HepG2 (cell line): ENCODE measurements around the gene JMJD6. TPM values are rescaled to one million over a fixed set of nuclear protein-coding genes. Genes with fewer than 3 reads are reported as not detected.

ENCODE experiments used
- AHR ChIP-seq: IDR thresholded peaks from 2 replicates; pipeline ENCODE4 v1.6.1; 2018; ENCODE audit warnings: missing genetic modification reagents, missing compliant biosample characterization
- BRD4 ChIP-seq: sonication (generic); formaldehyde crosslinking; IDR thresholded peaks from 2 replicates; pipeline ENCODE4 v1.4.0; 2020; ENCODE audit warnings: missing genetic modification reagents
- FOXA1 ChIP-seq, 2 experiments: fragments of 450-650 bp in 1 of 2; sonication (generic) in 1 of 2; formaldehyde crosslinking in 1 of 2; IDR thresholded peaks; 2 replicates each; pipeline versions ENCODE4 v1.4.0 to v1.6.1; 2016 to 2020; ENCODE audit warnings: missing genetic modification reagents in 1 of 2
- HCFC1 ChIP-seq: fragments of 150-350 bp; IDR thresholded peaks from 2 replicates; pipeline ENCODE4 v1.6.1; 2014; ENCODE audit warnings: low read depth, low read length
- HHEX ChIP-seq: IDR thresholded peaks from 2 replicates; pipeline ENCODE4 v1.6.1; 2016; ENCODE audit warnings: control low read depth
- MBNL3 ChIP-seq: fragments of 250-450 bp; sonication (Bioruptor Pico); conservative IDR thresholded peaks from 2 replicates; pipeline ENCODE4 v1.8.0; 2022; ENCODE audit warnings: mild to moderate bottlenecking, inconsistent platforms
- MYC ChIP-seq: sonication (generic); formaldehyde crosslinking; IDR thresholded peaks from 2 replicates; pipeline ENCODE4 v1.9.0; 2021; ENCODE audit warnings: missing genetic modification reagents, borderline replicate concordance
- NFATC3 ChIP-seq: sonication (generic); formaldehyde crosslinking; IDR thresholded peaks from 2 replicates; pipeline ENCODE4 v1.5.1; 2020; ENCODE audit warnings: mild to moderate bottlenecking, missing genetic modification reagents
- PCBP1 ChIP-seq: fragments of 200-400 bp; formaldehyde crosslinking; IDR thresholded peaks from 2 replicates; pipeline ENCODE4 v1.6.1; 2017; ENCODE audit warnings: mild to moderate bottlenecking, low read depth, low read length, borderline replicate concordance
- RBFOX2 ChIP-seq: fragments of 200-400 bp; formaldehyde crosslinking; IDR thresholded peaks from 2 replicates; pipeline ENCODE4 v1.6.1; 2017; ENCODE audit warnings: low read depth, mild to moderate bottlenecking, low read length
- RCOR2 ChIP-seq: IDR thresholded peaks from 2 replicates; pipeline ENCODE4 v1.6.1; 2016; ENCODE audit warnings: missing biosample characterization, missing genetic modification reagents
- REXO4 ChIP-seq: sonication (generic); formaldehyde crosslinking; IDR thresholded peaks from 2 replicates; pipeline ENCODE4 v1.8.0; 2022; ENCODE audit warnings: missing genetic modification reagents, mild to moderate bottlenecking, borderline replicate concordance
- THYN1 ChIP-seq: sonication (generic); formaldehyde crosslinking; IDR thresholded peaks from 2 replicates; pipeline ENCODE4 v1.8.1; 2023; ENCODE audit warnings: low read depth, mild to moderate bottlenecking, moderate library complexity, missing genetic modification reagents, borderline replicate concordance
- ZMAT3 ChIP-seq: sonication (generic); formaldehyde crosslinking; conservative IDR thresholded peaks from 2 replicates; pipeline ENCODE4 v1.7.0; 2021; ENCODE audit warnings: missing genetic modification reagents
- ZNF468 ChIP-seq: sonication (generic); formaldehyde crosslinking; IDR thresholded peaks from 2 replicates; pipeline ENCODE4 v1.8.0; 2022; ENCODE audit warnings: mild to moderate bottlenecking, moderate library complexity, missing genetic modification reagents
- ZNF674 ChIP-seq: sonication (generic); formaldehyde crosslinking; IDR thresholded peaks from 2 replicates; pipeline ENCODE4 v1.5.0; 2020; ENCODE audit warnings: low read depth, mild to moderate bottlenecking, missing genetic modification reagents
- ZNF737 ChIP-seq: sonication (generic); formaldehyde crosslinking; IDR thresholded peaks from 2 replicates; pipeline ENCODE4 v1.5.0; 2020; ENCODE audit warnings: missing genetic modification reagents, mild to moderate bottlenecking, borderline replicate concordance
- polyA plus RNA-seq, 8 experiments: library from polyadenylated mRNA; depleted of rRNA in 3 of 8; stranded (reverse) in 7 of 8; unstranded in 1 of 8; fragments of >200 nt; fragmentation: Illumina TruSeq in 4 of 8; extraction: Trizol in 4 of 8; gene quantifications; 2 replicates each; pipeline versions ENCODE4 v1.2.1 to v1.2.3, GENCODE V29; 2011 to 2016; ENCODE audit warnings: low read depth in 4 of 8, missing spikeins in 1 of 8, mixed read lengths in 1 of 8; ENCODE audit not compliant: insufficient read depth in 1 of 8
- total RNA-seq, 5 experiments: library from RNA; depleted of rRNA; stranded (reverse); fragments of >200 nt; fragmentation: Illumina TruSeq; extraction: Trizol; gene quantifications; 2 replicates each; pipeline ENCODE4 v1.2.3, GENCODE V29; 2016; ENCODE audit warnings: low read depth in 1 of 5
- TF ChIP-seq, protein P1 (sequence below): sonication (generic); formaldehyde crosslinking; IDR thresholded peaks from 2 replicates; pipeline ENCODE4 v1.8.1; 2023; ENCODE audit warnings: mild to moderate bottlenecking, inconsistent platforms, moderate library complexity, missing genetic modification reagents, borderline replicate concordance
- TF ChIP-seq, protein P2 (sequence below): sonication (generic); formaldehyde crosslinking; conservative IDR thresholded peaks from 2 replicates; pipeline ENCODE4 v1.8.0; 2022; ENCODE audit warnings: low read depth, missing genetic modification reagents
- TF ChIP-seq, protein P3 (sequence below): sonication (generic); formaldehyde crosslinking; IDR thresholded peaks from 2 replicates; pipeline ENCODE4 v1.9.0; 2021; ENCODE audit warnings: missing genetic modification reagents, mild to moderate bottlenecking, borderline replicate concordance
- TF ChIP-seq, protein P4 (sequence below): sonication (generic); formaldehyde crosslinking; IDR thresholded peaks from 2 replicates; pipeline ENCODE4 v1.8.0; 2022; ENCODE audit warnings: mild to moderate bottlenecking, missing genetic modification reagents, borderline replicate concordance
- TF ChIP-seq, protein P5 (sequence below): sonication (generic); formaldehyde crosslinking; IDR thresholded peaks from 2 replicates; pipeline ENCODE4 v1.5.1; 2020; ENCODE audit warnings: mild to moderate bottlenecking, moderate library complexity, missing genetic modification reagents

Gene JMJD6
- total and polyA plus RNA-seq, 2 of the 13 experiments (the other 11 are each of a cell fraction or from before 2014, with no cell fraction given), result 33.6 to 41.0 TPM

DNA sequence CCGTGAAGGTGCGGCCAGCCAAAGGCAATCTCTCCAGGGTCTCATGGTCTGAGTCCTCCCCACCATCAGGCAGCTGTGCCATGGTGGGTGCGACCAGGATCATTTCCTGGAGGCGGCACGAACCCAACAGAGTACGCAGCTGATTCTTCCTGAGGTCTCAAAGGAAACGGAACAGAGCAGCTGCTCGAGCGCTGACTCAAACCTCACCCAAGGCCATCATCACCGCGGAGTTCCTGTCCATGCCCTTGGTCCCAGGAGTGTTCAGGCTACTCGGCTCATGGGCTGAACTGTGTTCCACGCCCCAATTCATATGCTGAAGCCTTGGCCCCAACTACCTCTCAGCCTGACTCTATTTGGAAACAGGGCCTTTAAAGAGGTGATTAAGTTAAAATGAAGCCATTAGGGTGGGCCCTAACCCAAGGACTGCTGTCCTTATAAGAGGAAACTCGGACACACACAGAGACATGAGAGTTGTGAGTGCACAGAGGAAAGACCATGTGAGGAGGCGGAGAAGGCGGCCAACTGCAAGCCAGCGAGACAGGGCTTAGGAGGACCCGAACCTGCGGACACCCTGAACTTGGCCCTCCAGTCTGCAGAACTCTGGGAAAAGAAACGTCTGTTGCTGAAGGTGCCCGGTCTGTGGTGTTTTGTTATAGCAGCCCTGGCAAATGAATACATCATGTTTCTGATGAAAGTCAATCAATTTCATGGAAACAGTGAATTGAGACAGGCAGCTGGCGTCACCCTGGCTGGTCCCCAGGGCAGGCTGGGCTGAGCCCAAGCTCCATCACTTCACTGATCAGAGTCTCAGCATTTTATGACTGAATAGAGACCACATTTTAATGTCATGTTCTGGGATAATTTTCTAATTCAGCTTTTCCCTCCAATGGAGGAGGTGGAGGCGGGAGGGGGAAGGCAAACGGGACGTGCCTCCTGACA lies 29.4 kb downstream of the JMJD6 start (continued):
- TF ChIP-seq, protein P1, sequence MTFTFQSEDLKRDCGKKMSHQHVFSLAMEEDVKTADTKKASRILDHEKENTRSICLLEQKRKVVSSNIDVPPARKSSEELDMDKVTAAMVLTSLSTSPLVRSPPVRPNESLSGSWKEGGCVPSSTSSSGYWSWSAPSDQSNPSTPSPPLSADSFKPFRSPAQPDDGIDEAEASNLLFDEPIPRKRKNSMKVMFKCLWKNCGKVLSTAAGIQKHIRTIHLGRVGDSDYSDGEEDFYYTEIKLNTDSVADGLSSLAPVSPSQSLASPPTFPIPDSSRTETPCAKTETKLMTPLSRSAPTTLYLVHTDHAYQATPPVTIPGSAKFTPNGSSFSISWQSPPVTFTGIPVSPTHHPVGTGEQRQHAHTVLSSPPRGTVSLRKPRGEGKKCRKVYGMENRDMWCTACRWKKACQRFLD (CRISPR knock-in tag), result no peak
- no peak for TF ChIP-seq MBNL3
- no peak for TF ChIP-seq HCFC1
- no peak for TF ChIP-seq BRD4
- TF ChIP-seq, protein P2, sequence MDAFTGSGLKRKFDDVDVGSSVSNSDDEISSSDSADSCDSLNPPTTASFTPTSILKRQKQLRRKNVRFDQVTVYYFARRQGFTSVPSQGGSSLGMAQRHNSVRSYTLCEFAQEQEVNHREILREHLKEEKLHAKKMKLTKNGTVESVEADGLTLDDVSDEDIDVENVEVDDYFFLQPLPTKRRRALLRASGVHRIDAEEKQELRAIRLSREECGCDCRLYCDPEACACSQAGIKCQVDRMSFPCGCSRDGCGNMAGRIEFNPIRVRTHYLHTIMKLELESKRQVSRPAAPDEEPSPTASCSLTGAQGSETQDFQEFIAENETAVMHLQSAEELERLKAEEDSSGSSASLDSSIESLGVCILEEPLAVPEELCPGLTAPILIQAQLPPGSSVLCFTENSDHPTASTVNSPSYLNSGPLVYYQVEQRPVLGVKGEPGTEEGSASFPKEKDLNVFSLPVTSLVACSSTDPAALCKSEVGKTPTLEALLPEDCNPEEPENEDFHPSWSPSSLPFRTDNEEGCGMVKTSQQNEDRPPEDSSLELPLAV, result no peak
- TF ChIP-seq, protein P3, sequence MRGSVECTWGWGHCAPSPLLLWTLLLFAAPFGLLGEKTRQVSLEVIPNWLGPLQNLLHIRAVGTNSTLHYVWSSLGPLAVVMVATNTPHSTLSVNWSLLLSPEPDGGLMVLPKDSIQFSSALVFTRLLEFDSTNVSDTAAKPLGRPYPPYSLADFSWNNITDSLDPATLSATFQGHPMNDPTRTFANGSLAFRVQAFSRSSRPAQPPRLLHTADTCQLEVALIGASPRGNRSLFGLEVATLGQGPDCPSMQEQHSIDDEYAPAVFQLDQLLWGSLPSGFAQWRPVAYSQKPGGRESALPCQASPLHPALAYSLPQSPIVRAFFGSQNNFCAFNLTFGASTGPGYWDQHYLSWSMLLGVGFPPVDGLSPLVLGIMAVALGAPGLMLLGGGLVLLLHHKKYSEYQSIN (CRISPR knock-in tag), result no peak
- no peak for TF ChIP-seq AHR (CRISPR knock-in tag)
- TF ChIP-seq ZNF468 (CRISPR knock-in tag), result no peak
- peak; percentile 56; the same call in 1 of the 2 replicates for TF ChIP-seq ZMAT3 (CRISPR knock-in tag)
- TF ChIP-seq RCOR2 (CRISPR knock-in tag), result peak; percentile 82
- TF ChIP-seq FOXA1 (IDR thresholded peaks at IDR 0.05), result no peak
- no peak for TF ChIP-seq FOXA1 (CRISPR knock-in tag; IDR thresholded peaks at IDR 0.05)
- no peak for TF ChIP-seq THYN1 (CRISPR knock-in tag)
- TF ChIP-seq HHEX (CRISPR knock-in tag), result no peak
- TF ChIP-seq, protein P4, sequence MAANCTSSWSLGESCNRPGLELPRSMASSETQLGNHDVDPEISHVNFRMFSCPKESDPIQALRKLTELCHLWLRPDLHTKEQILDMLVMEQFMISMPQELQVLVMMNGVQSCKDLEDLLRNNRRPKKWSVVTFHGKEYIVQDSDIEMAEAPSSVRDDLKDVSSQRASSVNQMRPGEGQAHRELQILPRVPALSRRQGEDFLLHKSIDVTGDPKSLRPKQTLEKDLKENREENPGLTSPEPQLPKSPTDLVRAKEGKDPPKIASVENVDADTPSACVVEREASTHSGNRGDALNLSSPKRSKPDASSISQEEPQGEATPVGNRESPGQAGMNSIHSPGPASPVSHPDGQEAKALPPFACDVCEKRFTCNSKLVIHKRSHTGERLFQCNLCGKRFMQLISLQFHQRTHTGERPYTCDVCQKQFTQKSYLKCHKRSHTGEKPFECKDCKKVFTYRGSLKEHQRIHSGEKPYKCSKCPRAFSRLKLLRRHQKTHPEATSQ (CRISPR knock-in tag), result no peak
- TF ChIP-seq RBFOX2, result no peak
- no peak for TF ChIP-seq REXO4 (CRISPR knock-in tag)
- no peak for TF ChIP-seq PCBP1
- TF ChIP-seq NFATC3, result no peak
- no peak for TF ChIP-seq ZNF737 (CRISPR knock-in tag)
- no peak for TF ChIP-seq MYC (CRISPR knock-in tag)
- no peak for TF ChIP-seq ZNF674 (CRISPR knock-in tag)
- TF ChIP-seq, protein P5, sequence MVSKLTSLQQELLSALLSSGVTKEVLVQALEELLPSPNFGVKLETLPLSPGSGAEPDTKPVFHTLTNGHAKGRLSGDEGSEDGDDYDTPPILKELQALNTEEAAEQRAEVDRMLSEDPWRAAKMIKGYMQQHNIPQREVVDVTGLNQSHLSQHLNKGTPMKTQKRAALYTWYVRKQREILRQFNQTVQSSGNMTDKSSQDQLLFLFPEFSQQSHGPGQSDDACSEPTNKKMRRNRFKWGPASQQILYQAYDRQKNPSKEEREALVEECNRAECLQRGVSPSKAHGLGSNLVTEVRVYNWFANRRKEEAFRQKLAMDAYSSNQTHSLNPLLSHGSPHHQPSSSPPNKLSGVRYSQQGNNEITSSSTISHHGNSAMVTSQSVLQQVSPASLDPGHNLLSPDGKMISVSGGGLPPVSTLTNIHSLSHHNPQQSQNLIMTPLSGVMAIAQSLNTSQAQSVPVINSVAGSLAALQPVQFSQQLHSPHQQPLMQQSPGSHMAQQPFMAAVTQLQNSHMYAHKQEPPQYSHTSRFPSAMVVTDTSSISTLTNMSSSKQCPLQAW, result peak; percentile 45; the same call in 1 of the 2 replicates
